ENCODE measurements around the gene TMEM255B.

Gene TMEM255B

DNA sequence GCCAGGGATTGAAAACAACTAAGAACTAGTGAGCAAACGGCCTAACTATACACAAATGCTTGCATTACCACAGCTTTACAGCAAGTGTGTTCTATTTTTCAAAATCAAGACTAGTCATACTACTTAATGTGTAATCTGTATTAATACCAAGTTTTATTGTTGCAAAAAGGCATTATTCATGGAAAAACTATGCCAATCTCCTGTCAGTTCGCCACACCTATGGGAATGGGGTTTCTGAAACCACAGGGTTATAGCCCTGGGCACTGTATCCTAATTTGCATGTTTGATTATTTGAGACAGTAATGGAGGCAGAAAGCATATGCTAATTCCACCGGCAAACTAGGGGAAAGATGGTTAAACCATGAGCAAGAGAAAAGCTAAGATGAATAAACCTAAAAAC is 90.5 kb downstream of the TMEM255B start:
- DNase-seq (ENCODE audit: low spot score), result no peak

DNA sequence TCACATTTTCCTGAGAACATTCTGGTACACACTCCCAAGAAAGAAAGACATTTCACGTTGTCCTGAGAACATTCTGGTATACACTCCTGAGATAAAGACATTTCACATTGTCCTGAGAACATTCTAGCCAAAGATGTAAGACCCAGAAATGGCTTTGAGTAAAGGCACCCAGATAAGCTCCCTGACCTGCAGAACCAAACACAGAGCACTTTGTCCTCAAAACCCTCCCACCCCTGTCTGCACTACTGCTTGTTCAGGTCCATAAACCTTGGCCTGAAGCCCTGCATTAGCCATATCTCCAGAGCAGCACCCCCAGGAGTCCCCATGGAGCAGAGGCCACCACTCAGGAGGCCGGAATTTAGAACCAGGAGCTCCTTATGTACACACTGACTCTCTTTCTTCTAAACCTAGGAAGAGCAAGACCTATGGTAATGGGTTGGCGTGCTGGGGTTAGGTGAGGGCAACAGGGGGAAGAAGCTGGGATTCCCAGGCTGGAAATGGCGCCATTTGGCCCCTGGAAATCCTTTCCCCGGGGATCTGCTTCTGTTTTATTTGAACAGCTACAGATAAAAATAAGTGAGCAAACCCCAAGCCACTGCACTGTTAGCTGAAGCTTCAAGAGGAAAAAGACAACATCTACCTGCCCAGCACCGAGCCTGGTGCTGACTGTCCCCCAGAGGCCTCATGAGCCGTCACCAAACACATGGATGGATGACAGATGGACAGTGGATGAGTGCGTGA is 91.1 kb downstream of the TMEM255B start:
- DNase-seq (ENCODE audit: low spot score), result no peak

DNA sequence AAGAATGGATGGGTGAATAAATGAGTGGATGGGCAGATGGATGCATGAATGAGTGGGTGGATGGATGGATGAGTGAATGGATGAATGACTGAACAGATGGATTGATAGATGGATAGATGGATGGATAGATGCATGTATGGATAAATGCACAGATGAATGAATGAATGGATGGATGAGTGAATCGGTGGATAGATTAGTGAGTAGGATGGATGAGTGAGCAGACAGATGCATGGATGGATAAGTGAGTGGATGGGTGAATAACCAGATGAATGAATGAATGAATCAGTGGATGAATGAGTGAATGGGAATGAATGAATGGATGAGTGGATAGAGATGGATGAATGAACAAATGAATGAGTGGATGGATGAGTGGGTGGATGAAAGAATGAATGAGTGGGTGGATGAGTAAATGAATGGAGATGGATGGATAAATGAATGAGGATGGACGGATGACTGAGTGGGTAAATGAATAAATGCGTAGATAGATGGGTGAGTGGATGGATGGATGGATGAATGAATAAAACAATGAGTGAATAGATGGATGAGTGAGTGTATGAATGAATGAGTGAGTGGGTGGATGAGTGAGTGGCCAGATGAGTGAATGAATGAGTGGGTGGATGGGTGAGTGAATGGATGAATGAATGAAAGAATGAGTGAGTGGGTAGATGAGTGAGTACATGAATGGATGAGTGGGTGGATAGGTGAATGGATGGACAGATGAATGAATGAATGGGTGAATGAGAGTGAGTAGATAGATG is 91.9 kb downstream of the TMEM255B start:
- no peak for DNase-seq (ENCODE audit: low spot score)

DNA sequence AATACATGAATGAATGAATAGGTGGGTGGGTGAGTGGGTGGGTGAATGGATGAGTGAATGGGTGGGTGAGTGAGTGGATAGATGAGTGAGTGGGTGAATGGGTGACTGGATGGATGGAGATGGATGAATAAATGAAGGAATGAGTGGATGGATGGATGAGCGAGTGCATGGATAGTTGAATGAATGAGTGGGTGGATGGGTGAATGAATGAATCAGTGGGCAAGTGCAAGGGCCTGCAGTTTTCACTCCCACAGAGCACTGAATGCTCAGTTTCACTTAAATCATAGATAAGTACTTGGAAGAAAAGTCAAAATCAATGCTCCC is 92.4 kb downstream of the TMEM255B start:
- DNase-seq (ENCODE audit: low spot score), result no peak

DNA sequence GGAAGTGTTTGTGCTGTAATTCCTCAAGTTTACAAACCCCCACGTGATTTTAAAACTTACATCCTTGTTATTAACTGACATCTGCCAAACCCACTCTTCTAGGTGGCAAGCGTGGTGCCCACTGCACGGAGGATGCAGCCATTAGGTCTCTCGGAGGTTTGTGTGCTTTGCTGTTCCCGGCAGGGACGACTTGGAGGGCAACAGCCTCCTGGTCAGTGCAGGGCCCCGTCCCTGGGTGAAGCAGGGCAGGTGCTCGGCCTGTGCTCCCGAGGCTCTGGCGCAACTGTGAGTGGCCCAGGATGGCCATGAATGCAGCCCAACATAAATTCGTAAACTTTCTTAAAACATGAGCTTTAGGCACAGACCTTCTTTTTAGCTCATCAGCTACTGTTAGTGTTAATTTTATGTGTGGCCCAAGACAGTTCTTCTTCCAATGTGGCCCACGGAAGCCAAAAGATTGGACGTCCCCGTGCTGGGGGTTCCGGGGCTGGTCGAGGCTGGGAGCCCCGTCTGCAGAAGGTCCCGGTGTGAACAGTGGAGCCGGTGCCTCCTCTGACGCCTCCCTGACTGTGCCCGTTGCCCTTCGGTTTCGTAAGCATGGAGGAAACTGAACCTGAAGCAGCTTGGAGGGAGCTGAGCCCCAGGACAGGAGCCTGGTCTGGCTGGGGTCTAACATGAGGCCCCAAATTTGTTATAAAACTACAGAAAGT is 93.0 kb downstream of the TMEM255B start:
- DNase-seq (ENCODE audit: low spot score), result no peak

DNA sequence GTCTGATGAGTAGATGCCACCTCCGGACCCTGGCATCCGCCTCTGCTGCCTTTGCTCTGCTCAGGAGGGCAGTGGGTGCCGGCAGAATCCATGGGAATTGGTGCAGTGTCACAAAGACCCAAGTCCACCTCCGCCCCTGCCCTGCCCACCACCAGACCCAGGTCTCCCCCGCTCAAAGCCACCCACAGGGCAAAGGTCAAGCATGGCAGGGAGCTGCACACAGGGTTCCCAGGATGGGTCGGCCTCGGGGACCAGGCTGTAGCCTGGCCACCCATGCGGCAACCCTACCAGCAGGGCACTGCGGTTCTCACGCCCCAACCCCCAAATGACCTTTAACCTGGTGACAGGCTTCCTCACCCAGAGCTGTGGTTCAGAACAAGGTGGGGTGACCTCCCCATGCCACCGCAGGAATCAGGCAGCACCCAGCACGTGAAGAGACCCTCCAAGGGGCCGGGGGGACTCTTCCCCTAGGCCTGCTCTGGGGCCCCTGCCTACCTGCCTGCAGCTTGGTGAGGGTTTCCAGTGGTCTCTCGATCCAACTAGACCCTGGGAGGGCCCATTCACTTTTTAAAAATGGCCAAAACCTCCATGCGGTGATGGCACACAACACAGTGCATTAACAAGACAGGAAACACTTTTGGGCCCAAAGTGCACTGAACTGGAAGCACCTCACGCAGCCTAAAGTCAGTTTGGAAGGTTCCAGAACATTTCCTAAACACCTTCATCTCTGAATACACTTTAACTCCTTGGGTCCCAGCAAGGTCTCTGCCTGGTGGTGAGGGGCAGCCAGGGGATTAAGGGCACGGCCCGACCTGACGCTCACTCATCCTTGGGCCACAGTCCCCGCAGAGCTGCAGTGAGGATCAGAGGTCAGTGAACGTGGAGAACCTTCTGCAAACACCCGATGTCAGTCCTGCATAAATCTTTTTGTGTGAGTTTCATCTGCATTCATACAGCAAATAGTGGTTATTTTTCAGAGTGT is 93.8 kb downstream of the TMEM255B start:
- DNase-seq (ENCODE audit: low spot score), result no peak

DNA sequence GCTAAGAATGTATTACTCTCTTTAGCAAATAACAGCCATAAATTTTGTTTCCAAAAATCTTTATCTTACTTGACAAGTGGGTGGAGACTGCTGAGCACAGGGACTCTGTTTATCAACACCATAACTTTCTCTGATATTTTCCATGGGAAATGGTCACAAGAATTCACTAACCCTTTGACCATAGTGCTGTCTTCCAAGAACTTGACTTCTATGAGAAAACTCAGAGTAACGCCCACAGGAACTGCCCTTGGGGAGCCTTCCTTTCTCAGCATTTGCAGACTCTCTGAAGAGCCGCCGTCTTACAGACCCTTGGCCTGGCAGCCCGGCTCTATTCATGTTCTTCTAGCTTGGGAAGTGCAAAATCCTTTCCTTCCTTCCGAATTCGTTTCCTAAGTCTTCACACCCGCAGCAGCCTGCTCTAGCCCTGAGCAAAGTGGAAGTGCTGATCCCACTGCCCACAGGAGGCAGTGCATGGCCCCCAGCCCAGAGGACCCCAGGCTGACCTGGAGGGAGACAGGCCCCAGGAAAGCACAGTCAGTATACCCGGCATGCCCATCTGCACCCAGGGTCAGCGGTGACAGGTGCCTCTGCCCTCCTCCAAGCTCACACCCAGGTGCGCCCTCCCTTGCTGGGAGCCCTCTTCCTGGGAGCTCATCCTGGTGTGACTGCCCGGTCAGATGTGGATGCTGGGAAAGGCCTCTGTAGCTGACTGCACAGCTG is 94.7 kb downstream of the TMEM255B start:
- no peak for DNase-seq (ENCODE audit: low spot score)

DNA sequence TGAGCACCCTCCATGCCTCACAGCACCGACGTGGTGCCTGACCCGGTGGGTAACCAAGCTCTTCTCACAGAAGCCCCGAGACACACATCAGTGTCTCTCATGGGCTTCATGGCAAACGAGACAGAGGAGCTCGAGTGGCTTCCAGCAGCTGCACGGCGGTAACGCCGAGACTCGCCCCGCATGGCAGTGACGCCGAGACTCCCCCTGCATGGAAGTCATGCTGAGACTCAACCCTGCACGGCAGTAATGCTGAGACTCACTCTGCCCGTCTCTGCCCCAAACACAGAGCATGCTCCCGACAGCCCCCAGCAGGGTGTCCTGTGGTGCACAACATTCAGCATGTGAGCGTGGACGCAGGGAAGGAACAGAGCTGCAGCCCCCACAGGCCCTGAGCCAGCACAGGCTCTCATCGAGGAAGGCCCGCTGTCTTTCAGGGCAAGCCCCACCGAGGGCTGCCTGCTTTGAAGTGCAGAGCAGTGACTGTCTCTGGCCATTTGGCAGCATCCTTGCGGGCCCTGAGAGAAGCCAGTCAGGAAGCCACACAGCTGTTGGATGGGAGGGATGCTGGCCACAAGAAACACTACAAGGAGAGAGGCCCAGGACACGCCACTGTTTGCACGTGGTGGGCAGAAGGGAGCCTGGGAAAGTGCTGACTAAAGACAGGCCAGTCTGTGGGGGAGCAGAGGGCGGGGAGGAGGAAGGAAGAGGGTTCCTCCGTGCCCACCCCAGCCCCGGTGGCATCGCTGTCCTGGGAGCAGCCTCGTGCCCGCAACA is 95.4 kb downstream of the TMEM255B start:
- no peak for DNase-seq (ENCODE audit: low spot score)

DNA sequence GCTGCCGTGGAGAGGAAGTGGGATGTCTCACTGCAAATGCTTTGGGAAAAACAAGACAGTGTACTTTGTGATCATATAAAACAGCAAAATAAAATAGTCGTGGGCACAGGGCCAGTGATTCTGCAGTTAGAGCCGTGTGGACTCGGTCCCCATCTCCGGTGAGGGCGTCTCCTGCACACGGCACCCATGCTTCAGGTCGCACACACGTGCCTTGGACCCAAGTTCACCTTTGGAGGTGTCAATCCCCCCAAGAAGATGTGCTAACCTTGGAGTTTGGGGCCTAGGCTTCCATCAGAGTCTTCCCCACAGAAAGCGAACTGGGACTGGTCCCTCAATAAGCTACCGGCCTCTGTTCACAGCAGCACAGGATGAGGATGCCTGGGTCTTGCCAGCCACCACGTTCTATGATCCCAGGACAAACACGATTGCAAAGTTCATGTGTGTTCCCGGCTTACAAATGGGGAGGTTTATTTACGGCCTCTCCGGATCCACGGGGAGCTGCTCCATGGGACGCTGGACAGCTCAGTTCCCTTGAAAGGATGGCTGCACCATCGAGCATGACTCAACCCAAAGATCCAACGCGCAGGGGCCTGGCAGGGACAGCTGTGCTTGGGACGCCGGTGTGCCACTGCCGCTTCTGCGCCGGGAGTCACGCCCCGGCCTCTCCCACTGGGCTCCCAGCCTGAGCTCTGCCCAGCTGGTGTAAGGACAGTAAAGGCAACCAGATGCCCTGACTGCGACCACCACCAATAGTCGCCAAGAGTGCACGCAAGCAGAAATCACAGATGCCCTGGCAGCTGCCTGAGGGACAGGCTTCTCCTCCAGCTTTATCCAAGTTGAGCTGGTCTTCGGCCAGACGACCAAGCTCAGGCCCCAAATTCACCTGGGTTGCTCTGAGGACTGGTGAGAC is 96.2 kb downstream of the TMEM255B start:
- DNase-seq (ENCODE audit: low spot score), result no peak

DNA sequence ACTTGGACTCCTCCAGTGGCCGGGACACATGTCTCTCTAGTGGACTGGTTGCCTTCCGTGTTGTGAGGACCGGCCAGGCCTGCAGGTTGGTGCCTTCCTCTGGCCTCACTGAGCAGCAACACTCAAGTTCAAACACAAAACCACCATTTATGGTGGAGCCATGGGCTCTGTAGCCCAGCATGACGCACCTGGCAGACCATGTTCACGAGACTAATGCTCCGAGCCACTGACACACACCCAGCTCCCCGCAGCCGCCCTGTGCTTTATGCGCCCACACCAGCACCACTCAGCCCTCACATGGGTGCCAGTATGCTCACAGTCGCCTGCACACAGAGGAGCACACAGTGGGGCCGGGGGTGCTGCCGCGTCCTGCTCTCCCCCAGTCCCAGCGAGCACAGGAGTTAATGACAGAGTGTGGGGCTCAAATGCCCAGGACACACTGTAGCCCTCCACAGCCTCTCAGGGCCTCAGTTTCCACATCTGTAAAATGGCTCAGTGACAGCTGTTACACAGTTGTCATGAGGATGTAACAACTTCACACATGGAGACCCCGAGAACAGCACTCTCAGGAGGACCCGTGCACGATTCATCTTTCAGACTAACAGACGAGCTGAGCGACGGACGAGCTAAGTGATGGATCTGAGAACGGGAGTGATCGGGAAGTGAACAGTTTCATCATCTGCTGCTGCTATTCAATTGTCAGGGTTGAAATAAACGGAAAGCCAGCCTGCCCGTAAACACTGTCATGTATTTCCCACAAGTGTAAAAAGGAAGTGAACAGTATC is 97.1 kb downstream of the TMEM255B start:
- no peak for DNase-seq (ENCODE audit: low spot score)

DNA sequence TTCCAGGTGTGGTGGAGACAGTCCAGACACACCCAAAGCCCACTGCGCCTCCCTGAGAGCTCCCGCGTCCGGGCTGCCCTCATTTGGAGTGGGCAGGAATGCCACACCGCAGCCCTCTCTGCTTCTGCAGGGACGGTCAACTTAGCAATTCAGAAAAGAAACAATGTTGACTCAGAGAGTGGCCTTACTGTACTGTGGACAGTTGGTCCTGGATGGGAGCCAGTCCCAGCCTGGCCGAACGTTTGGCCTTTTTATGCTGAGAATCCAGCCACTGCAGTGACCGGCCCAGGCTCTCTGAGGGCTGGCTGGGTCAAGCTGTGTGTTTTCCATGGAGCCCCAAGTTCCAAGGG is 97.7 kb downstream of the TMEM255B start:
- DNase-seq (ENCODE audit: low spot score), result no peak

DNA sequence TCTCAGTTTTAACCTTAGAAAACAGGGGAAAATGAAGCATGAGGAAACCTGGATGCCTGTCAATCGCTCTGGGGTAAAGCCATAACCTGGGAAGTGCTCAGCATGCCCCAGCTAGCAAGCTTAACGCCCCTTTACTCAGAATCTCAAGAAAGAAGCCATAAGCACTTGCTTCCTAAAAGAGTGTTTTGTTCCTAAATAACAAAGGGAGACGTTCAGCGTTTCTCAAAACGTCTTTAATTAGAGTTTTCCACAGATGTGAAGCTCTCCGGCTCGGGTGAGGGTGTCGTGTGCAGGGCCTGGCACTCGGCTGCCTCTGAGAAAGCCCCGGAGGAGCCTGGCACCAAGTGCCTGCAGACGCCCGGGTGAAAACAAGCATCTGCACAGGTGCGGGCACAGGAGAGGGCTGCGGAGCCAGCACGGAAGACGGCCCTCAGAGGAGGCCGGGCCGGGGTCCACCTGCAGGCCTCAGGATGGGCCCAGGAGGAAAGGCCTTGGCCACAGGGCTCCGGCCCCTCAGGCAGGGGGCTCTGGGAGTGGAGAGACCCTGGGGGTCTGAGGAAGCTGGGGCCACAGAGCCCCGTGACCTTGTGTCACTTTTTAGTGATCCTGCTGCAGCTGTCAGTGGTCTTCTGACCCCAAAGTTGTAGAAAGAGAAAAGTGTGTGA is 98.6 kb downstream of the TMEM255B start:
- DNase-seq (ENCODE audit: low spot score), result no peak

DNA sequence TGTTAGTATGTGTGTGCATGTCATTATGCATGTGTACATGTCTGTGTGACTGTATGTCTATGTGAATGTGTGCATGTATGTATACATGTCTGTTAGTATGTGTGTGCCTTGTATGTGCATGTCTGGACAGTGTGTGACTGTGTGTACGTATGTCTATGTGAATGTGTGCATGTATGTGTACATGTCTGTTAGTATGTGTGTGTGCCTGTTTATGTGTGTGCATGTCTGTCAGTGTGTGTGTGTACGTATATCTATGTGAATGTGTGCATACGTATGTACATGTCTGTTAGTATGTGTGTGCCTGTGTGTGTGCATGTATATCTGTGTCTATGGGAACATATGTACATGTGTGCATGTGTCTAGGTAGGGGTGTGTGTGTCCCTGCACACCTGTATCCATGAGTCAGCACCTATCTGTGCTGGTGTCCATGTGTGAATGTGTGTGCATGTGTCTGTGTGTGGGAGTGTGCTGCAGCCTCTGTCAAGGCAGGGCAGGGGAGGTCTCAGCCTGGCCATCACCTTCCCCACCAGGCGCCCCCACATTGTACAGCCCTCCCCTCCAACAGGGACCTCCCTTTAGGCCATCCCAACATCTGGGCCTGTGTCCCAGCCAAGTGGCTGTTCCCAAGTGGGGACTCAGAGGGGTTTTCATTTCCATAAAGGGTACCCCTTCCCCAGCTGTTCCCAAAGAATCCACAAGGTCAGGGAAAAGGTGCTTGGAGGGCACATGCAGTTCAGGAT is 100.5 kb downstream of the TMEM255B start:
- DNase-seq (ENCODE audit: low spot score), result no peak

DNA sequence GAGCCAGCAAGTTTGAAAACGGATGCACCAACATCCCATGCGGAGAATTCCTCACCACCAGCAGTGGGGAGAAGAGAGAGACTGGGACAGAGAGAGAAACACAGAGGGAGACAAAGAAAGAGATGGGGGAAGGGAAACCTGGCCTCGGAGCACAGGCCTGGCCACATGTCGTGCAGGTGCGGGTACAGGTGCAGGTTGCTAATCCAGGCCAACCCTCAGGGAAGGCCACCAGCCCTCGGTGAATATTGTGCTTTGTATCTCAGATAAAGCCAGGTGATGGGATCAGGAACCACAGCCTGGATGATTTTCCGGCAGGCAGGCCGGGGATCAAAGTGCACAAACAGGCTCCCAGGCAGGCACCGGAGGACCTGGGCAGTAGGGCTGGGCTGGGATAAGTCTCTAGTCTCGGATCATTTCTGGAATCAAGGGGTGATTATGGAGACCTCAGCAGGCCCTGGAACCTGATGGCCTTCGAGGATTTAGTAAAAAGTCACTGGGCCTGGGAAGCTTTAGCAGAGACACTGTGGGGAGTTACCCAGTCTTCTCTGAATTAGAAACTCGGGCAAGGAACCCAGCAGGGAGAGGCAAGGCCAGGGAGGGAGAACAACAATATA is 101.1 kb downstream of the TMEM255B start:
- DNase-seq (ENCODE audit: low spot score), result no peak

DNA sequence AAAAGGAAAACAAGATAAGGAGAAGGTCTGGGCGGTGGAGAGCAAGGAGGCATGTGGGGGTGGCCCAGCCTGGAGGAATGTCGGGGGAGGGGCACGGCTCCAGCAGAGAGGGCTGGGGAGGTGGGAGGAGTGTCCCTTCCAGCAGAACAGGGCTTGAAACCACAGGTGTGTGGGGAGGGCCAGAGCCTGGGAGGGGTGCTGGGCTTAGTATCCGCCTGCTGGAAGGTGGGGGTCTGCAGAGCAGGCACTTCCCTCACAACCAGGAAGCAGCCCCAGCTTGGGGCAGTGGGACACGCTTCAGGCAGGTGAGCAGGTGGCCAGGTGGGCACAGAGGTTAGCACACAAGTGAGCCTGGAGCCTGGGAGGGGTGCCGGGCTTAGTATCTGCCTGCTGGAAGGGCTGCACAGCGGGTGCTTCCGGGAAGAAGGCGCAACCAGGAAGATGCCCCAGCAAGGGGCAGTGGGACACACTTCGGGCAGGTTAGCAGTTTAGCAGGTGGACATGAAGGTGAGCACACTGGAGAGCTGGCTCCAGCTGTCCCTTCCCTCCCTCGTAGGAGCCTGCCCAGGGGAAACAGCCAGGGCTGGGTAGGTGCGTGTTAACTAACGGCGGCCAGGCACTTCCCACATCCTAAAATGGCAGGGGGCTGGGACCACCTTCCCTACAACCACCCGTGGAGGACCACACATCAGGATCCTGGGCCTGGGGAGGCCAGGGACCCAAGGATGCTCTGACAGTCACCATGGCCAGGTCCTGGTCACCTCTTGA is 101.8 kb downstream of the TMEM255B start:
- no peak for DNase-seq (ENCODE audit: low spot score)

DNA sequence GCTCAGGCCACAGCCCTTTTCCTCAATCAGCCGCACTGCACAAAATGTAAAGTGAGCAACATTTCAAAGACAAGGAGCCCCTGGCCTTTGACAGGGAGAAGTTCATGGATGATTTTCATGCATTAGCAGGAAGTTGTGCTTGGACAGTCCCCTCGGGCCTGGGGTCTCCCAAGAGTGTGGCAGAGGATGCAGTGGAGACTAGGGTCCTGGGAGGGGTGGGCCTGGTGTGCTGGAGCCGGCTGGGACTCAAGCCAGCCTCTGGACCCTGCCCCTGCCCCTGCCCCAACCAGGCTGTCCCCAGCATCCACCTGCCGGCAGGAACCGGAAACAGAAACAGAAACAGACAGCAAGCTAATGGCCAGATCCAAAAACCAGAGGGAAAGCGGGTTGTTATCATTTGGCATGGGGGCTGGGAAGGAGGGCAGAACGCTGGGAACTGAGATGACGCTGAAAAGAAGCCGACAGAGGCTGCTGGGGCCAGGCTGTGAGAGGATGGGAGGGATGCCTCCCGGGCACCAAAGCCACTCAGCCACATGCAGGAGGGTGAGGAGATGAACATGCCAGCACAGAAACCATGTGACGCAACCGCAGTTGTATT is 102.5 kb downstream of the TMEM255B start:
- DNase-seq (ENCODE audit: low spot score), result no peak
